Liver (tissue), 3 donors: ENCODE measurements around the gene C16orf74.

Source experiments
- ATF3 ChIP-seq: IDR thresholded peaks from 2 replicates; pipeline ENCODE4 v1.6.1; 2016; ENCODE audit warnings: antibody characterized with exemption
- CTCF ChIP-seq: fragments of 150-350 bp; IDR thresholded peaks from 2 replicates; pipeline ENCODE4 v1.5.1; 2017; ENCODE audit warnings: improper control_type of control experiment, low read depth, low read length; ENCODE audit not compliant: missing input control
- EGR1 ChIP-seq, 2 donors: IDR thresholded peaks; 2 replicates each; pipeline ENCODE4 v1.6.1; 2016 to 2018; ENCODE audit warnings: antibody characterized with exemption in 2 of 2, low read depth in 2 of 2
- GABPA ChIP-seq, 2 donors: IDR thresholded peaks in 1 of 2; conservative IDR thresholded peaks in 1 of 2; 2 replicates each; pipeline ENCODE4 v1.6.1; 2016; ENCODE audit warnings: antibody characterized with exemption in 2 of 2, mild to moderate bottlenecking in 1 of 2, moderate library complexity in 1 of 2
- HNF4A ChIP-seq, 2 donors: conservative IDR thresholded peaks; 2 replicates each; pipeline ENCODE4 v1.6.1; 2016; ENCODE audit warnings: antibody characterized with exemption in 2 of 2, mild to moderate bottlenecking in 2 of 2
- MAX ChIP-seq: IDR thresholded peaks from 2 replicates; pipeline ENCODE4 v1.6.1; 2016; ENCODE audit warnings: antibody characterized with exemption
- RAD21 ChIP-seq, 2 donors: IDR thresholded peaks; 2 replicates each; pipeline ENCODE4 v1.6.1; 2016; ENCODE audit warnings: antibody characterized with exemption in 2 of 2, mild to moderate bottlenecking in 2 of 2
- REST ChIP-seq: IDR thresholded peaks from 2 replicates; pipeline ENCODE4 v1.6.1; 2016; ENCODE audit warnings: antibody characterized with exemption, mild to moderate bottlenecking
- SP1 ChIP-seq: IDR thresholded peaks from 2 replicates; pipeline ENCODE4 v1.6.1; 2018; ENCODE audit warnings: antibody characterized with exemption, mild to moderate bottlenecking
- TAF1 ChIP-seq: conservative IDR thresholded peaks from 2 replicates; pipeline ENCODE4 v1.6.1; 2016; ENCODE audit warnings: antibody characterized with exemption, mild to moderate bottlenecking
- YY1 ChIP-seq: IDR thresholded peaks from 2 replicates; pipeline ENCODE4 v1.6.1; 2016; ENCODE audit warnings: antibody characterized with exemption, mild to moderate bottlenecking
- ZBTB33 ChIP-seq: IDR thresholded peaks from 2 replicates; pipeline ENCODE4 v1.6.1; 2016; ENCODE audit warnings: antibody characterized with exemption
- donor health status: healthy.
- donor health status: healthy.

- no peak for TF ChIP-seq ZBTB33
- TF ChIP-seq RAD21 (IDR thresholded peaks at IDR 0.05), result no peak
- no peak for TF ChIP-seq REST
- no peak for TF ChIP-seq CTCF
- no peak for TF ChIP-seq YY1
- TF ChIP-seq MAX, result no peak
- no peak for TF ChIP-seq TAF1
- TF ChIP-seq EGR1 (IDR thresholded peaks at IDR 0.05; ENCODE audit: low read depth in 2 of 2), result no peak
- TF ChIP-seq GABPA (IDR thresholded peaks at IDR 0.05 in 1 of 2, conservative IDR thresholded peaks at IDR 0.05 in 1 of 2), result no peak
- no peak for TF ChIP-seq ATF3
- no peak for TF ChIP-seq HNF4A (conservative IDR thresholded peaks at IDR 0.05)
- TF ChIP-seq SP1, result no peak
These were observed 92.2 kb downstream of the C16orf74 start for GRCh38 chr16:85658504-85659326.
